Lung (tissue), 12 donors: ENCODE results near the gene GNG11. TPM values are rescaled to one million over a fixed set of nuclear protein-coding genes. Genes with fewer than 3 reads are reported as not detected.
A peak's percentile ranks its signal among the peaks of the same experiment; 100 is the strongest.

Experiments used
- ATAC-seq: fragments of 200-7000 bp; cut with Tn5 transposase; one replicate; pipeline ENCODE4 v1.9.1; 2020; ENCODE audit warnings: moderate number of reproducible peaks; ENCODE audit not compliant: insufficient read depth, low FRiP score
- DNase-seq, 3 donors: peaks; one replicate each; pipeline ENCODE4 v3.0.0-alpha.2; 2013 to 2017
- H3K27ac ChIP-seq, 2 donors: one replicate each; pipeline ENCODE4 v1.5.1; 2013; ENCODE audit warnings: mild to moderate bottlenecking in 2 of 2, moderate library complexity in 2 of 2, control low read depth in 1 of 2, inconsistent platforms in 1 of 2, low read depth in 1 of 2, low read length in 1 of 2
- H3K27me3 ChIP-seq, 3 donors: one replicate each; pipeline ENCODE4 v1.5.1; 2013; ENCODE audit warnings: low read length in 2 of 3; ENCODE audit not compliant: control insufficient read depth in 3 of 3, insufficient read depth in 3 of 3
- H3K36me3 ChIP-seq, 4 donors: one replicate each; pipeline ENCODE4 v1.5.1; 2013; ENCODE audit warnings: low read length in 4 of 4, mild to moderate bottlenecking in 1 of 4, moderate library complexity in 1 of 4; ENCODE audit not compliant: control insufficient read depth in 4 of 4, insufficient read depth in 4 of 4
- H3K4me1 ChIP-seq, 5 donors: one replicate each; pipeline ENCODE4 v1.5.1; 2013; ENCODE audit warnings: low read length in 5 of 5, mild to moderate bottlenecking in 2 of 5, moderate library complexity in 1 of 5; ENCODE audit not compliant: control insufficient read depth in 5 of 5, insufficient read depth in 5 of 5
- H3K4me3 ChIP-seq: one replicate; pipeline ENCODE4 v1.5.1; 2013; ENCODE audit warnings: mild to moderate bottlenecking, control low read depth, moderate library complexity
- H3K9ac ChIP-seq, 2 donors: one replicate each; pipeline ENCODE4 v1.5.1; 2013; ENCODE audit warnings: low read length in 2 of 2, control low read depth in 1 of 2; ENCODE audit not compliant: insufficient read depth in 1 of 2
- H3K9me3 ChIP-seq, 4 donors: one replicate each; pipeline ENCODE4 v1.5.1; 2013; ENCODE audit warnings: low read length in 3 of 4, mild to moderate bottlenecking in 1 of 4, moderate library complexity in 1 of 4; ENCODE audit not compliant: control insufficient read depth in 4 of 4, insufficient read depth in 3 of 4
- CTCF ChIP-seq: IDR thresholded peaks from 2 replicates; pipeline ENCODE4 v1.5.1; 2012; ENCODE audit warnings: mild to moderate bottlenecking; ENCODE audit errors: control extremely low read depth, extremely low read depth
- WGBS, 2 donors: extraction: QIAGEN DNeasy Blood & Tissue Kit; methylation state at CpG; one replicate each; pipeline ENCODE4 v1.1.7; 2013; 5-methylcytosine and 5-hydroxymethylcytosine counted together
- polyA plus RNA-seq, 2 donors: library from polyadenylated mRNA; stranded (reverse); fragments of 200-250 nt; gene quantifications; one replicate each; pipeline ENCODE4 v1.2.1, GENCODE V29; 2013
- total RNA-seq, 2 donors: library from RNA; depleted of rRNA in 1 of 2; stranded (reverse); fragments of >200 nt in 1 of 2; gene quantifications; one replicate each; pipeline ENCODE4 v1.2.1, GENCODE V29; 2014 to 2021
- donor health status: control.
- donor health status: control.
- donor health status: Bipolar disorder and iron deficiency.
- donor health status: healthy.
- donor health status: DM: yes; HTN: yes; CAD: no.

The GNG11 gene
- total and polyA plus RNA-seq, 4 donors, result 18.4 to 39.0 (median 26.8) TPM

GRCh38 chr7:93943816-93944540 lies 22.4 kb downstream of the GNG11 start:
- no peaks in the 10 kb centered on the region for H3K36me3 ChIP-seq
- H3K9me3 ChIP-seq, result peaks cover 0 to 3% (median 0%) of the 10 kb centered on the region in 4 donors
- no peaks in the 10 kb centered on the region for H3K27me3 ChIP-seq
- H3K9ac ChIP-seq, result no peak overlapping the region
- no peak overlapping the region for H3K4me3 ChIP-seq
- 49 to 52% methylated on average over 4 of the region's 4 CpGs for WGBS, 2 donors
- peak overlapping the region; percentile 17 to 31 for H3K27ac ChIP-seq
- ATAC-seq (no peak), DNase-seq (peak in 2 of 3 donors; percentile 22 to 27)
- TF ChIP-seq CTCF, result no peak
- peaks cover 0 to 13% (median 3%) of the 10 kb centered on the region in 5 donors for H3K4me1 ChIP-seq

- ATAC-seq (no peak), DNase-seq (peak in 2 of 3 donors; percentile 58 to 80)
- no peak overlapping the region for H3K4me3 ChIP-seq
- no peak for TF ChIP-seq CTCF
- H3K9me3 ChIP-seq, result peaks cover 0 to 3% (median 0%) of the 10 kb centered on the region in 4 donors
- no peaks in the 10 kb centered on the region for H3K27me3 ChIP-seq
- WGBS, 2 donors, result 11 to 20% methylated on average over 1 of the region's 1 CpG
- no peak overlapping the region for H3K27ac ChIP-seq
- H3K36me3 ChIP-seq, result no peaks in the 10 kb centered on the region
- H3K4me1 ChIP-seq, result peaks cover 0 to 13% (median 3%) of the 10 kb centered on the region in 5 donors
- no peak overlapping the region for H3K9ac ChIP-seq
Measured at GRCh38 chr7:93944673-93945072, 23.1 kb downstream of the GNG11 start.

GRCh38 chr7:93945083-93945482 lies 23.5 kb downstream of the GNG11 start:
- TF ChIP-seq CTCF, result no peak
- ATAC-seq (no peak), DNase-seq (no peak)
- WGBS, 2 donors, result 13 to 53% methylated on average over 3 of the region's 3 CpGs
- H3K27ac ChIP-seq, result peak overlapping the region; percentile 81 to 85
- no peak overlapping the region for H3K9ac ChIP-seq
- H3K27me3 ChIP-seq, result no peaks in the 10 kb centered on the region
- peaks cover 0 to 13% (median 3%) of the 10 kb centered on the region in 5 donors for H3K4me1 ChIP-seq
- no peak overlapping the region for H3K4me3 ChIP-seq
- H3K36me3 ChIP-seq, result no peaks in the 10 kb centered on the region
- peaks cover 0 to 3% (median 0%) of the 10 kb centered on the region in 4 donors for H3K9me3 ChIP-seq
